Peyer's patch (tissue), 4 donors: ENCODE data around the gene ZBTB47. TPM values are rescaled to one million over a fixed set of nuclear protein-coding genes. Genes with fewer than 3 reads are reported as not detected.
A peak's percentile ranks its signal among the peaks of the same experiment; 100 is the strongest.

Experiments used
- DNase-seq, 3 donors: peaks; one replicate each; pipeline ENCODE4 v3.0.0-alpha.2; 2017 to 2019
- H3K27ac ChIP-seq, 4 donors: fragments of 200-600 bp; sonication (generic); one replicate each; pipeline ENCODE4 v1.5.1; 2016 to 2019
- H3K27me3 ChIP-seq, 2 donors: fragments of 200-600 bp; sonication (generic); one replicate each; pipeline ENCODE4 v1.5.1; 2019
- H3K36me3 ChIP-seq, 3 donors: fragments of 200-600 bp; sonication (generic); one replicate each; pipeline ENCODE4 v1.5.1; 2016 to 2019
- H3K4me1 ChIP-seq, 4 donors: fragments of 200-600 bp; sonication (generic); one replicate each; pipeline ENCODE4 v1.5.1; 2016 to 2019
- H3K4me3 ChIP-seq, 4 donors: fragments of 200-600 bp; sonication (generic); 1 replicate in 3 of 4; 2 replicates in 1 of 4; pipeline ENCODE4 v1.5.1; 2016 to 2019; ENCODE audit warnings: mild to moderate bottlenecking in 1 of 4
- H3K9me3 ChIP-seq, 4 donors: fragments of 200-600 bp; sonication (generic); one replicate each; pipeline ENCODE4 v1.5.1; 2016 to 2019; ENCODE audit warnings: mild to moderate bottlenecking in 1 of 4
- POLR2A ChIP-seq, 2 donors: fragments of 450-650 bp; IDR thresholded peaks; one replicate each; pipeline ENCODE4 v1.5.1; 2017; ENCODE audit warnings: antibody characterized with exemption in 2 of 2, mild to moderate bottlenecking in 2 of 2, moderate library complexity in 2 of 2
- total RNA-seq, 4 donors: library from RNA; depleted of rRNA; stranded (reverse); fragments of >200 nt; gene quantifications; one replicate each; pipeline ENCODE4 v1.1.0, GENCODE V29; 2016
- TF ChIP-seq, protein P1 (sequence below), 6 experiments: fragments of 450-650 bp in 4 of 6; fragments of 200-600 bp in 2 of 6; sonication (generic) in 1 of 6; IDR thresholded peaks; one replicate each; pipeline ENCODE4 v1.5.1; 2017 to 2019; ENCODE audit warnings: antibody characterized with exemption in 6 of 6, mild to moderate bottlenecking in 3 of 6, moderate library complexity in 1 of 6

The ZBTB47 gene
- total RNA-seq, 4 donors from 2014 or later = 5.3 to 30.5 (median 14.7) TPM

- H3K27ac ChIP-seq = peak overlapping the region in 1 of 4 donors; percentile 39
- no peaks in the 10 kb centered on the region for H3K9me3 ChIP-seq
- H3K4me1 ChIP-seq = peaks cover 0 to 21% (median 0%) of the 10 kb centered on the region in 4 donors
- TF ChIP-seq, protein P1, sequence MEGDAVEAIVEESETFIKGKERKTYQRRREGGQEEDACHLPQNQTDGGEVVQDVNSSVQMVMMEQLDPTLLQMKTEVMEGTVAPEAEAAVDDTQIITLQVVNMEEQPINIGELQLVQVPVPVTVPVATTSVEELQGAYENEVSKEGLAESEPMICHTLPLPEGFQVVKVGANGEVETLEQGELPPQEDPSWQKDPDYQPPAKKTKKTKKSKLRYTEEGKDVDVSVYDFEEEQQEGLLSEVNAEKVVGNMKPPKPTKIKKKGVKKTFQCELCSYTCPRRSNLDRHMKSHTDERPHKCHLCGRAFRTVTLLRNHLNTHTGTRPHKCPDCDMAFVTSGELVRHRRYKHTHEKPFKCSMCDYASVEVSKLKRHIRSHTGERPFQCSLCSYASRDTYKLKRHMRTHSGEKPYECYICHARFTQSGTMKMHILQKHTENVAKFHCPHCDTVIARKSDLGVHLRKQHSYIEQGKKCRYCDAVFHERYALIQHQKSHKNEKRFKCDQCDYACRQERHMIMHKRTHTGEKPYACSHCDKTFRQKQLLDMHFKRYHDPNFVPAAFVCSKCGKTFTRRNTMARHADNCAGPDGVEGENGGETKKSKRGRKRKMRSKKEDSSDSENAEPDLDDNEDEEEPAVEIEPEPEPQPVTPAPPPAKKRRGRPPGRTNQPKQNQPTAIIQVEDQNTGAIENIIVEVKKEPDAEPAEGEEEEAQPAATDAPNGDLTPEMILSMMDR (IDR thresholded peaks at IDR 0.05) = no peak
- TF ChIP-seq POLR2A (IDR thresholded peaks at IDR 0.05) = no peak
- no peaks in the 10 kb centered on the region for H3K27me3 ChIP-seq
- H3K36me3 ChIP-seq = peaks cover 0 to 5% (median 0%) of the 10 kb centered on the region in 3 donors
- no peak for DNase-seq
- no peak overlapping the region for H3K4me3 ChIP-seq
These were observed 40.6 kb upstream of the ZBTB47 start for GRCh38 chr3:42612928-42613327.

DNA sequence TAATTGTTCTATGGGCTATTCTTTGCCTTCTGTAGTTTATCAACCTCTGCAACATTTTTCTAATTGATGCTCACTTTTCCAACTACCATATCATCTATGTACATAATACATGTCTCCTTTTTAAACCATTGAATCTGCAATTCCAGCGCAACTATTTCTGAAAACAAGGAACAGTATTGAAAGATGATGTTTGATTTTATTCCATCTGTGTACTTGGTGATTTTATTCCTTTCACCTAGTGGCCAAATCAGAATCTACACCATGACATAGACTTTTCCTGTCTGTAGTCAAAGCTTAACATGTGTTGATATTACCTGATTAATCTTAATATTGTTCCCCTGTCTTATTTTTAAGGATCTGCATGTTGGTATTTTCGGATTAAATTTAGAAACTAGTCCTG, 40.0 kb upstream of the ZBTB47 start:
- H3K27ac ChIP-seq = no peak overlapping the region
- DNase-seq = no peak
- TF ChIP-seq POLR2A (IDR thresholded peaks at IDR 0.05) = no peak
- TF ChIP-seq, protein P1 (IDR thresholded peaks at IDR 0.05) = peak; percentile 34 to 57 (median 54)
- H3K4me3 ChIP-seq = no peak overlapping the region
- H3K27me3 ChIP-seq = no peaks in the 10 kb centered on the region
- H3K36me3 ChIP-seq = peaks cover 0 to 7% (median 0%) of the 10 kb centered on the region in 3 donors
- H3K9me3 ChIP-seq = no peaks in the 10 kb centered on the region
- H3K4me1 ChIP-seq = peaks cover 0 to 17% (median 0%) of the 10 kb centered on the region in 4 donors

GRCh38 chr3:42631620-42632019, 21.9 kb upstream of the ZBTB47 start:
- TF ChIP-seq POLR2A (IDR thresholded peaks at IDR 0.05) = no peak
- TF ChIP-seq, protein P1 (IDR thresholded peaks at IDR 0.05) = no peak
- H3K27ac ChIP-seq = no peak overlapping the region
- no peak for DNase-seq
- no peaks in the 10 kb centered on the region for H3K9me3 ChIP-seq
- no peaks in the 10 kb centered on the region for H3K4me1 ChIP-seq
- H3K4me3 ChIP-seq = no peak overlapping the region
- no peaks in the 10 kb centered on the region for H3K27me3 ChIP-seq
- H3K36me3 ChIP-seq = peaks cover 0 to 74% (median 0%) of the 10 kb centered on the region in 3 donors

- DNase-seq = no peak
- Histone ChIP-seq H3K27ac (no peak overlapping the region), H3K36me3 (peaks cover 0 to 79% (median 0%) of the 10 kb centered on the region in 3 donors), H3K4me1 (no peaks in the 10 kb centered on the region), H3K27me3 (no peaks in the 10 kb centered on the region), H3K4me3 (no peak overlapping the region), H3K9me3 (no peaks in the 10 kb centered on the region)
- TF ChIP-seq POLR2A (IDR thresholded peaks at IDR 0.05) = no peak
- TF ChIP-seq, protein P1 (IDR thresholded peaks at IDR 0.05) = no peak
These were observed 21.4 kb upstream of the ZBTB47 start for GRCh38 chr3:42632146-42632545.

DNA sequence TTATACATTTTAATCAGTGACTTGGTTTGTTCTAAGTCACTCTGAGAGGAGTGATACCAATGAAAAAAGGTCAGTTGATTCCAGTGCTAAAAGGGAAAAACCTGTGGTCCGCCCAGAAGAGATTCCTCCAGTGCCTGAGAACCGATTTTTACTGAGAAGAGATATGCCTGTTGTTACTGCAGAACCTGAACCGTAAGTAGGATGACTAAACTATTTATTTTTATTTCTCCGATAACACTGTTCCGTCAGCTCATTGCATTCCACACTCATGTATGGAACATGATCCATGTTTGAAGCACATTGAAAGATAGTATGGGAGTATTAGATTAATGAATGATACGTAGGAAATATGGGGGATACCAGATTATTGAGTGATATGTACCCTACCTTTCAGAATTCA, 20.0 kb upstream of the ZBTB47 start:
- TF ChIP-seq, protein P1 (IDR thresholded peaks at IDR 0.05) = no peak
- TF ChIP-seq POLR2A (IDR thresholded peaks at IDR 0.05) = no peak
- Histone ChIP-seq H3K27ac (no peak overlapping the region), H3K27me3 (no peaks in the 10 kb centered on the region), H3K9me3 (no peaks in the 10 kb centered on the region), H3K36me3 (peaks cover 0 to 90% (median 0%) of the 10 kb centered on the region in 3 donors), H3K4me1 (no peaks in the 10 kb centered on the region), H3K4me3 (no peak overlapping the region)
- DNase-seq = no peak

- DNase-seq = no peak
- TF ChIP-seq POLR2A (IDR thresholded peaks at IDR 0.05) = no peak
- TF ChIP-seq, protein P1 (IDR thresholded peaks at IDR 0.05) = no peak
- Histone ChIP-seq H3K27me3 (no peaks in the 10 kb centered on the region), H3K4me3 (no peak overlapping the region), H3K4me1 (no peaks in the 10 kb centered on the region), H3K27ac (no peak overlapping the region), H3K36me3 (peaks cover 0 to 99% (median 0%) of the 10 kb centered on the region in 3 donors), H3K9me3 (no peaks in the 10 kb centered on the region)
These were observed 18.4 kb upstream of the ZBTB47 start for GRCh38 chr3:42635111-42635510.
